Activated CD4-positive, alpha-beta T cell treated with anti-CD3 and anti-CD28 coated beads, Interleukin-2, amount 50 U/mL, for 1 hour (primary cell): Measurements from ENCODE around the gene SSC5D.
A peak's percentile ranks its signal among the peaks of the same experiment; 100 is the strongest.
"Not testable (repeated sequence)": the region's sequence is repeated elsewhere in the genome, so short reads cannot be mapped to it uniquely, and the experiment has no call there.

Experiments
- DNase-seq: peaks from one replicate; pipeline ENCODE4 v3.0.0-alpha.2; 2020

SSC5D gene

GRCh38 chr19:55508120-55508519 lies 19.9 kb downstream of the SSC5D start:
- DNase-seq, result no peak

GRCh38 chr19:55516878-55517620 lies 28.8 kb downstream of the SSC5D start:
- peak; percentile 90 for DNase-seq

GRCh38 chr19:55519451-55520311 lies 31.4 kb downstream of the SSC5D start:
- no peak for DNase-seq

- no peak for DNase-seq
Observed at GRCh38 chr19:55520691-55521292, 32.6 kb downstream of the SSC5D start.

- DNase-seq, result no peak
Observed at GRCh38 chr19:55525289-55526101, 37.3 kb downstream of the SSC5D start.

DNA sequence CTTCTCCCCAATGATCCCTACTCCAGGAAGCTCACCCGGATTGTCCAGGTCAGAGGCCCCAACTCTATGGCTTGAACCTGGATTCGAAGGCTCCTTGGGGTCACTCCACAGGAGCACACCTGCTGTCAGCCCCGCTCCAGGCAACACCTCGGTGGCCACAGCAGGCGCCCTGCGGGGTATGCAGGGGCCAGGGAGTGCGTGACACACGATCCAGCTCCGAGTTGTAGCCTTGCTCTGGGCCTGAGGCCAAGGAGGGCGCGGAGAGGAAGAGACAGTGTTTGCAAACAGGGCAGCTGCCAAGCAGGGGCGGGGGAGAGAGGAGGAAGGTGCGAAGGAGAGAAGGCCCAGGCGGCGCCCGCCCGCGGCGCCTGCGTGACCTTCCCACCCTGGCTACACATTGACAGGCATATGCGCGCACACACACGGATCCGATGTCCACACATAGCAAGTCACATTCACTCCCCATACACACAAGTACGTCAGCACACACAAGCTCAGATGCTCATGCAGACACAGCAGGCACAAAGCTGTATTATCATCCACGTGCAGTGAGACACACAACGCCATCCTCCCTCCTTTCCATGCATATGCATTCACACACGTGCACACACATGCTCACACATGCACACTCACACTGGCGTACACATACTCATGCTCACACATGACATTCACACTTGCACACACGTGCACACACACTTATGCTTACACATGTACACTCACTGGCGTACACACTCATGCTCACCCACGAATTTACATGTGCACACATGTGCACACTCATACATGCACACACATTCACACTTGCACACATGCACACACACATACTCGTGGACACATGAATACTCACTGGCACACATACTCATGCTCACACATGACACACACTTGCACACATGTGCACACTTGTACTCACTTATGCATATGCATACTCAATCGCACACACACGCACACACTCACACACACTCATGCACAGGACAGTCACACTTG lies 38.3 kb downstream of the SSC5D start:
- DNase-seq, result no peak

- no peak for DNase-seq
Observed at GRCh38 chr19:55527197-55528029, 39.2 kb downstream of the SSC5D start.

DNA sequence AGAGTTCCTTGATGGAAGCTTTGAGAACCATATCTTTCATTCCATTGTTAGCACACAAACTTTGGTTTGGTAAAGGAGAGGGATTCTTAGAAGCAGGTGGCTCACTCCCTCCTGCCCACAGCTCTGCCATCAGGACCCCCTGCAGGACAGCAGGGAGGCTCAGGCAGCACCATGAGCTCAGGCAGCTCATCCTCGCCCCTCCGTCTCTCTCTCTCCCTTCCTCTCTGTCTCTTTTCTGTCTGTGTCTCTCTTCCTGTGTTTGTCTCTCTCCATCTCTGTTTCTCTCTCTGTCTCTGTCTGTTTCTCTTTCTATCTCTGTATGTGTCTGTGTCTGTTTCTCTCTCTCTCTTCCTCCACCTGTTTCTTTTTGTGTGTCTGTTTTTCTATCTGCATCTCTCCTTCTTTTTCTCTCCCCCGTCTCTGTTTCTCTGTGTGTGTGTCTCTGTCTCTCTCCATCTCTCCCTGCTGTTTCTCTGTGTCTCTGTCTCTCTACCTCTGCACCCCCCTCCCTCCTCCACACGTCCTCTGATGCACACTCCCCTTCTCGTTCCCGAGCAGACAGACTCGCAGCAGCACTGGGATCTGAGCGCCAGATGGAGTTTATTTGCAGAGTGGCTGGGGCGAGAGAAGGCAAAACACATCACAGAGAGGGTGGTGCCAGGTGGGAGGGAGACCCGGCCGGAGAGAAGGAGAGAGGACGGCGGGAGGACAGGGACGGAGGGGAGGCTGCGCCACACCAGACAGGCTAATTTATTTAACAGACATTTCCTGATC lies 40.0 kb downstream of the SSC5D start:
- DNase-seq, result no peak

DNA sequence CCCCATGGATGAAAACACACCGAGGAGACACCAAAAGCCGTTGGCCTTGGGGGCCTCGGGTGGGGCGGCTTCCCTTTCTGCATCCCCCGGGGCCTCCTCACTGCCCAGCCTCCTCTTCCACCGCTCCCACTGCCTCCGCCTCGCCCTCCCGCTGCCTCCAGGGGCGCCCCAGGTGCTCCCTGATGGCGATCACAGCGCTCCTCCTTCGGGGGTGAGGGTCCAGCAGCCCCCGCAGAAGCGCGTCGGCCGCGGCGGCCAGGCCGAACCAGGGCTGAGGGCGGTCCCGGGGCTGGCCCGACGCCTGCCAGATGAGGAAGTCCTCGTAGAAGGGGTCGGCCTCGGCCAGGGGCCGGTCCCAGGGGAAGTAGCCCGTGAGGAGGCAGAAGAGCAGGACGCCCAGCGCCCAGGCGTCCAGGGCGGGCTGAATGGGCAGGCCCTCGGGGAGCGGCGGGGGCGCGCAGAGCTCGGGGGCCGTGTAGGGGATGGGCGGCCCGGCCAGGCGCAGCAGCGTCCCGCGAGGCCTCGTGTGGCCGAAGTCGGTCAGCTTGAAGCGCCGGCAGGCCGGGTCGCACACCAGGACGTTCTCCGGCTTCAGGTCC lies 41.5 kb downstream of the SSC5D start:
- DNase-seq, result no peak

DNA sequence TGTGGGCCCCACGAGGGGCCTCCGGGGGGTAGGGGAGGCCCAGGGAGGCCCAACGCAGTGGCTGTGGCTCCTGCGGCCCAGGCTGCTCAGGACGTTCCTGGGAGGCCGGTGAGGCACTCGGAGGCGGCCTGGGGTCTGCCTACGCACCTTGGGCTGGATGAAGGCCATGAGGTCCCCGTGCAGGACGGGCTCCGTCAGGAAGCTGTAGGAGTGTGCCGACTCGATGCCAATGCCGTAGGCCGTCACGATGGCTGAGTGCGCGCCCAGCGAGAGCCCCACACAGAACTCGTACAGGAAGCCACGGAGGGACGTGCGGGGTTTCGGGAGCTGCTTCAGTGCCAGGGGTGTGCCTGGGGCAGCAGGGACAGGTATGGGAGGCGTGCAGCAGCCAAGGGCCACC lies 42.8 kb downstream of the SSC5D start:
- DNase-seq, result no peak

GRCh38 chr19:55534280-55534679 lies 46.0 kb downstream of the SSC5D start:
- not testable (repeated sequence) for DNase-seq

DNA sequence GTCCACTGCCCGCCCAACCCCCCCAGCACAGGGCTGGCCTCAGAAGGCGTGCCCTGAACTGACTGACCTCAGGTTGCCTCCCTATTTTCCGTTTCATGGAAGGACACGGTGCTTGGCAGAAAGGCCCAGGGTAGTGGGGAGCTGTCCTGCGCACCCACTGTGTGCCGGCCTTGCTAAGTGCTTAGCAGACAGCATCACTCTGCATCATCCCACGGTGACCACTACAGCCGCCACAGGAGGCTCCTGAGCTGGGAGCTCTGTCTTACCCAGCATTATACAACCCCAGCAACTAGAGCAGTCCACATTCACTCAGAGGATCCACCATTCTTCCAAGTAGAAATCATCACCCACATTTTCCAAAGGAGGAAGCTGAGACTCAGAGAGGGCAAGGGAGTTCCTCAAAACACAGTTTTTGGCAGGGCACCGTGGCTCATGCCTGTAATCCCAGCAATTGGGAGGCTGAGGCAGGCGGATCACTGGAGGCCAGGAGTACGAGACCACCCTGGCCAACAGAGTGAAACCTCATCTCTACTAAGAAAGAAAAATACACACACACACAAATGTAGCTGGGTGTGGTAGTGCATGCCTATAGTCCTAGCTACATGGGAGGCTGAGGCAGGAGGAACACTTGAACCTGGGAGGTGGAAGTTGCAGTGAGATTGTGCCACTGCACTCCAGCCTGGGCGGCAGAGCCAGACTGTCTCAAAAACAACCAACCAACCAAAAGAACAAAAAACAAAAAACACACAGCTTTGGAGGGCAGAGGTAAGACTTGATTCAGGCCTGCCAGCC lies 47.1 kb downstream of the SSC5D start:
- DNase-seq, result no peak

DNA sequence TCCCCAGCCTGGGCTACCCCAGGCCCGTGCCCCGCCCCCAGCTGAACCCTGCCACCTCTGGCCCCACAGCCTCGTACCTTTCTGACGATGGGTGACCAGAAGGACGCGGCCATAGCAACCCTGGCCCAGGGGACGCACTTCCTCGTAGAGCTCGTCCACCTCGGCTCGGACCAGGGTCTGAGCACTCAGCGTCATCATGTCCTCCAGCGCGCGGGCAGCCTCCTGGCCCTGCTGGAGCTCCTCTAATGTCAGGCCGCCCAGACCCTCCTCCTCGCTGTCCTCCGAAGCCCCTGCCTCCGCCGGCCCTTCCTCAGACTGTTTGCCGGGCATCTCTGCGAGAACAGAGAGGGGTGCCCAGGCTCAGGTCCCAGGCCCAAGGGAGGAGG lies 47.7 kb downstream of the SSC5D start:
- DNase-seq, result no peak

DNA sequence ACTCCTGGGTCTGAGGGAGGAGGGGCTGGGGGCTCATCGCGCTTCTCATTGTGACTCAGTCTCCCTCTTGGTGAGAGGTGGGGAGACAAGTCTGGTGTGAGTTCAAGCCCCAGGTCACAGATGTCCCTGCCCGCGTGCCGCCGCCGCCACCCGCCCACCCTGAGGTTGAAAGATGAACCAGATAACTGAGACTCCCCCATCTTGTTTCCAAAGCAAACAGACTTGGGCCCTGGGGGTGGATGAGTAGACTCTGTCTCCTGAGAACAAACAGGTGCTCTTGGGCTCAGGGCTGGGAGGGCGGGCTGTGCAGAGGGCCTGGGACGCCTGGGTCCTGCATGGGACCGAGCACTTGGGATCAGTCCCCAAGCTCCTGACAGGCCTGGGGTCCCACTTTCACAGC lies 48.1 kb downstream of the SSC5D start:
- DNase-seq, result no peak

DNA sequence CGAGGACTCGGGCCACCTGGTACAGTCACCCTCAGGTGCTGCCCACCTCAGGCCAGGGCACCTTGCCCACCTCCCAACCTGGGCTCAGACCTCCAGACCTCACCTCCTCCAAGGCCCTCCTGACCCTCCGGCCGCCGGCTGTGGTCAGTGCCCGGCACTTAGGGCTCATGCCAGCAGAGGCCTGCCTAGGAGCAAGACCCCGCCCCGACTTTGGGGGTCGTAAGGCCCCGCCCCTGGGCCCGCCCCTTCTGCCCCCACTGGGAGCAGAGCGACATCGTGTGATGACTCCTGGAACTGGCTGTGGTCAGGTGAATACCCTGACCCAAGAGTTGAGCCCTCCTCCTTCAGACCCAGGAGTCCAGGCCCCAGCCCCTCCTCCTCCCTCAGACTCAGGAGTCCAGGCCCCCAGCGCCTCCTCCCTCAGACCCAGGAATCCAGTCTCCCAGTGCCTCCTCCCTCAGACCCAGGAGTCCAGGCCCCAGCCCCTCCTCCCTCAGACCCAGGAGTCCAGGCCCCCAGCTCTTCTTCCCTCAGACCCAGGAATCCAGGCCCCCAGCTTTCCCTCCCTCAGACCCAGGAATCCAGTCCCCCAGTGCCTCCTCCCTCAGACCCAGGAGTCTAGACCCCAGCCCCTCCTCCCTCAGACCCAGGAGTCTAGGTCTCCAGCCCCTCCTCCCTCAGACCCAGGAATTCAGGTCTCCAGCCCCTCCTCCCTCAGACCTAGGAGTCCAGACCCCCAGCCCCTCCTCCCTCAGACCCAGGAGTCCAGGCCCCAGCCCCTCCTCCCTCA lies 48.9 kb downstream of the SSC5D start, which contains the start of gene SBK2:
TSS of gene SBK2 (minus strand) at position 183 of the 790 bp plus-strand sequence. CDS start 839 bp downstream, outside the sequence.
- DNase-seq, result no peak

GRCh38 chr19:55537741-55538111 lies 49.5 kb downstream of the SSC5D start:
- no peak for DNase-seq

DNA sequence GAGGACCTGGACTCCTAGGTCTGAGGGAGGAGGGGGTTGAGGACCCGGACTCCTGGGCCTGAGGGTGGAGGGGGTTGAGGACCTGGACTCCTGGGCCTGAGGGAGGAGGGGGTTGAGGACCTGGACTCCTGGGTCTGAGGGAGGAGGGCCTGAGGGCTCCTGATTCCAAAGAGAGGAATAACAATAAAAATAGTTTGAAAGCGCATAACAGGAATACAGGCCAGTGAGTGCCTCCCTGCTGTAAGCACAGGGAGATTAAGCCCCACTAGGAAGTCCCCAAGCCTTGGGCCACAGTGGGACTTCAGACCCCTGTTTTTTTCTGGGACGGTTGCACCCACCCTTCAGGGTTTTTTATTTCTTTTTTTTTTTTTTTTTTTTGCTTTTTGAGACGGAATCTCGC lies 49.9 kb downstream of the SSC5D start:
- DNase-seq, result no peak
